Measurements from ENCODE around the gene AMN1.

AMN1 gene

DNA sequence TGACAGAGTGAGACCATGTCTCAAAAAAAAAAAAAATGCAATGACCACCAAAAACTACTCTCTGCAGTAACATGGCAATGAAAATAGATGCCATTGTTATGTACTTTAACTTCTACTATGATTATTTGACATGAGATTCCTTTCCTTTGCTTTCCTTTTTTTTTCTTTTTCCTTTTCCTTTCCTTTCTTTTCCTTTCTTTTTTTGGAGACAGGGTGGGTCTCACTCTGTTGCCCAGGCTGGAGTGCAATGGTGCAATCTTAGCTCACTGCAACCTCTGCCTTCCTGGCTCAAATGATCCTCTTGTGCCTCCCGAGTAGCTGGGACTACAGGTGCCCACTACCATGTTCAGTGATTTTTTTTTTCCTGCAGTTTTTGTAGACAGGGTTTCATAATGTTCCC lies 94.2 kb downstream of the AMN1 start:
- in situ Hi-C loops (cut with MboI; ENCODE audit: low pct_unique_long_range_greater_than_20kb, low sequenced_read_pairs, unreplicated experiment) = loop anchor here (5.0 kb wide), 1 partner anchor 227 kb away; no protein-coding TSS in a partner anchor
- TF ChIP-seq, protein P1, sequence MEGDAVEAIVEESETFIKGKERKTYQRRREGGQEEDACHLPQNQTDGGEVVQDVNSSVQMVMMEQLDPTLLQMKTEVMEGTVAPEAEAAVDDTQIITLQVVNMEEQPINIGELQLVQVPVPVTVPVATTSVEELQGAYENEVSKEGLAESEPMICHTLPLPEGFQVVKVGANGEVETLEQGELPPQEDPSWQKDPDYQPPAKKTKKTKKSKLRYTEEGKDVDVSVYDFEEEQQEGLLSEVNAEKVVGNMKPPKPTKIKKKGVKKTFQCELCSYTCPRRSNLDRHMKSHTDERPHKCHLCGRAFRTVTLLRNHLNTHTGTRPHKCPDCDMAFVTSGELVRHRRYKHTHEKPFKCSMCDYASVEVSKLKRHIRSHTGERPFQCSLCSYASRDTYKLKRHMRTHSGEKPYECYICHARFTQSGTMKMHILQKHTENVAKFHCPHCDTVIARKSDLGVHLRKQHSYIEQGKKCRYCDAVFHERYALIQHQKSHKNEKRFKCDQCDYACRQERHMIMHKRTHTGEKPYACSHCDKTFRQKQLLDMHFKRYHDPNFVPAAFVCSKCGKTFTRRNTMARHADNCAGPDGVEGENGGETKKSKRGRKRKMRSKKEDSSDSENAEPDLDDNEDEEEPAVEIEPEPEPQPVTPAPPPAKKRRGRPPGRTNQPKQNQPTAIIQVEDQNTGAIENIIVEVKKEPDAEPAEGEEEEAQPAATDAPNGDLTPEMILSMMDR (IDR thresholded peaks at IDR 0.05; ENCODE audit: extremely low read depth, insufficient read depth, missing control alignments) = no peak
- no peak for DNase-seq (ENCODE audit: low spot score)

DNA sequence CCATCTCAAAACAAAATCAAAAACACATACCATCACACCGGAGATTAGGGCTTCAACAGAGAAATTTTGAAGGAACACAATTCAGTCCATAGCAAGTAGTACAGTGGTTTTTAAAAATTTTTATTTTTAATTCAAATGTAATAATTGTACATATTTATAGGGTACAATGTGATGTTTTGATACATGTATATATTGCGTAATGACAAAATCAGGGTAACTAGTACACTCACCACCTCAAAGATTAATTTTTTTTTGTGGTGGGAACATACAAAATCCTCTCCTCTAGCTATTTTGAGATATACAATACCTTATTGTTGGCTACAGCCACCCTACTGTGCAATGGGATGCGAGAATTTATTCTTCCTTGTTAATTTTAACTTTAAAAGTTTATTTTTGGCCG lies 95.4 kb downstream of the AMN1 start:
- in situ Hi-C loops (cut with MboI; ENCODE audit: low pct_unique_long_range_greater_than_20kb, low sequenced_read_pairs, unreplicated experiment) = no loop called here
- TF ChIP-seq, protein P1 (IDR thresholded peaks at IDR 0.05; ENCODE audit: extremely low read depth, insufficient read depth, missing control alignments) = no peak
- DNase-seq (ENCODE audit: low spot score) = no peak

DNA sequence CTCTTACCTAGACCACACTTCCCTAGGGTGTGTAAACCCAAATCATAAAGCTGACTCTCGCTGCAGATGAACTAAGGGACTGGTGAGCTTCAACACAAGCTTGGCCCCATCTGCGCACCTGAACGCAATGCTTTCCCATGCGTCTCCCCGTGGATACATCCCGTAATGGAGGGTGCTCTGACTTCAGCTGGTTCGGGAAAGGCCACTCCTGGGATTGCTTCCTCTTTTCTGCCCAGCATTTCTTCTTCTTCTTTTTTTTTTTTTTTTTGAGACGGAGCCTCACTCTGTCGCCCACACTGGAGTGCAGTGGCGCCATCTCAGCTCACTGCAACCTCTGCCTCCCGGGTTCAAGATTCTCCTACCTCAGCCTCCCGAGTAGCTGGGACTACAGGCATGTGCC lies 97.0 kb downstream of the AMN1 start:
- TF ChIP-seq, protein P1 (IDR thresholded peaks at IDR 0.05; ENCODE audit: extremely low read depth, insufficient read depth, missing control alignments) = no peak
- DNase-seq (ENCODE audit: low spot score) = no peak
- in situ Hi-C loops (cut with MboI; ENCODE audit: low pct_unique_long_range_greater_than_20kb, low sequenced_read_pairs, unreplicated experiment) = no loop called here

DNA sequence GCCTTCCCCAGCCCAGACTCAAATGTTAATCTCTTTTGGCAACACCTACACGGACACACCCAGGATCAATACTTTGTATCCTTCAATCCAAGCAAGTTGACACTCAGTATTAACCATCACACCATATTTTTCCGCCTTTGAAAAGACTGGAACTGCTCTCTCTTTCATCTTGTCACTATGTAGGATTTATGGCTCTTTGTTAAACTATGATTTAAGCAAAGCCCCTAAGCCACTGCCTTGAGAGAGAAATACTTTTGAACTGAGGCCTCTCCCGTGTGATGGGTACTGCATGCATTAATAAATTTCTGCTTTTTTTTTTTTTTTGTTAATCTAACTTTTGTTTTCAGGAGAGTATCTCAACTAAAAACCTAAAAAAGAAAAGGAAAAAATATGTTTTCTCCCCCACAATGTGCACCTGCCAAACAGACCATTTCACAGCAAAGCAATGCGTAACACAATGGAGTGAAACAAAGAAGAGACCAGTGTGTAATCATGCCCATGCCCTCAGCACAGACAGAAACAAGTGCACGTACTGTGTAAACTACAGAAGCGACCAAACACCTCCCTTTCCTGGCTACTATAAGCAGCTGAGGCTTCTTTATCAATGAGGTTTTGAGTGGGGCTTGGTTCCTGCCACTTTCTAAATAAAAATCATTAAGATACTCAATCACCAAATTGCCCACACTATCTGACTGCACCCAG lies 97.6 kb downstream of the AMN1 start:
- DNase-seq (ENCODE audit: low spot score) = no peak
- TF ChIP-seq, protein P1 (IDR thresholded peaks at IDR 0.05; ENCODE audit: extremely low read depth, insufficient read depth, missing control alignments) = no peak
- in situ Hi-C loops (cut with MboI; ENCODE audit: low pct_unique_long_range_greater_than_20kb, low sequenced_read_pairs, unreplicated experiment) = no loop called here

DNA sequence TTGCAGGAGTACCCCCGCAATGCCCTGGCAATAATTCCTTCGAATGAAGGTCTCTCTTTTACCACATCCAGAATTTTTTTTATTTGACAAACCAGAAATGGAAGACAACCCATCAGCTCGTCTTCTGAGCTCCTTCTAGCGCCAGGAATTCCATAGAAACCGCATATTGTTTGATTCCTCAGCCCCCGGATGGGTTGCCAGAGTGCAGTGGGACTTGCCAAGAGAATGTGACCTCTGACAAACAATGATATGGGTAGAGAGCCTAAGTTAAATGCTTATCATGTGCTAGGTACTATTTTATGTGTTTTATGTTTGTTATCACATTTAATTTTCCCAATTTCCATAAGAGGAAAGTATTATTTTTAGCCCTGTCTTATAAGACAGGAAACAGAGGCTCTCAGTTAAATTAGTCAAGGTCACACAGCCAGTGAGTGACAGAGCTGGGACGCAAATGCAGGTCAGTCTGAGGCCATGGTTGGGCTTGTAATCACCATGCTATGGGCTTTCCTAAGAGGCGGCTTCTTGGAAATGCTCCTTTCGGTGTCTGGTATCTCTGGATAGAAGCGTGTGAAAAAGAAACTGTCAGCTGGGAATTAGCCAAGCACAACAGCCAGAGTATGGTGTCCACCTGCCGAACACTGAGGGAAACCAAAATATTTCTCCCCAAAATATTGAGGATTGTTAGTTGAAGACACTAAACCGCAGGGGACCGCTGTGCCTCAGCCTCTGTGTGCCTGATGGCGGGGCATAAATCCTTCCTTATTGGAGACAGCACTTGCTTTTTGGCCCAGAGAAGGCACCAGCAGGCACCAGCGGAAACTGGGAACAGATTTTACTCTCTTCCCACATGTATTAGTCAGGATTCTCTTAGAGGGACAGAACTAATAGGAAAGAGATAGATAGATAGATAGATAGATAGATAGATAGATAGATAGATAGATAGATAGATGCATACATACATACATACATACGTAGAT lies 98.8 kb downstream of the AMN1 start:
- in situ Hi-C loops (cut with MboI; ENCODE audit: low pct_unique_long_range_greater_than_20kb, low sequenced_read_pairs, unreplicated experiment) = no loop called here
- no peak for DNase-seq (ENCODE audit: low spot score)
- TF ChIP-seq, protein P1 (IDR thresholded peaks at IDR 0.05; ENCODE audit: extremely low read depth, insufficient read depth, missing control alignments) = no peak

DNA sequence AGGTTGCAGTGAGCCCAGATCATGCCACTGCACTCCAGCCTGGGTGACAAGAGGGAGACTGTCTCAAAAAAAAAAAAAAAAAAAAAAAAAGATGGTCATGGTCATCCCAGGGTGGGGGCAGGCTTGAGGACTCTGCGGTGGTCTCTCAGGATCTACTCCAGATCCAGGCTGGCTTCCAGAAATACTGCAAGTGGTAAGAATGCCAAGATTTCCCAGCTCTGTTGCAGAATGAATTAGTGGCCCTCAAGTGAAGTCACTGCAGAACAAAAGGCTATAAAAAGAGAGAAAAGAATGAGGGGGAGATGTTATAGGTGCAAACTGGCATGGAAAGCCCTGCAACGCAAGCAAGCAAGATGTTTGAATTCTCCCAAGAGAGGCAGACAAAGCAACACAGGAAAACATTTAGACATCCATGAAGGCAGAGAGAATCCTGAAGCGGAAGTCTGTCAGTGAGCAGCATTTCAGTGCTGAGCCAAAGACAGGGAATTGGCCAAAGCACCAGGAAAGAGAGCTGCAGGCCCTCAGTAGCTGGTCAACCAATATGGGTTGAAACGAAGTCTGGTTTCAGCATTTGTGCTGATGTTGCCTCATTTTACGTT lies 101.3 kb downstream of the AMN1 start:
- TF ChIP-seq, protein P1 (IDR thresholded peaks at IDR 0.05; ENCODE audit: extremely low read depth, insufficient read depth, missing control alignments) = no peak
- DNase-seq (ENCODE audit: low spot score) = no peak
- in situ Hi-C loops (cut with MboI; ENCODE audit: low pct_unique_long_range_greater_than_20kb, low sequenced_read_pairs, unreplicated experiment) = no loop called here
